Thyroid gland (tissue), 4 donors: ENCODE measurements around the gene LRRTM1. TPM values are rescaled to one million over a fixed set of nuclear protein-coding genes. Genes with fewer than 3 reads are reported as not detected.

Experiments used
- DNase-seq, 2 donors: peaks; one replicate each; pipeline ENCODE4 v3.0.0-alpha.2; 2019
- H3K27ac ChIP-seq, 3 donors: fragments of 200-600 bp; sonication (generic); 1 replicate in 2 of 3; 2 replicates in 1 of 3; pipeline ENCODE4 v1.5.1; 2016 to 2019; ENCODE audit warnings: mild to moderate bottlenecking in 1 of 3, moderate library complexity in 1 of 3
- H3K27me3 ChIP-seq: fragments of 200-600 bp; sonication (generic); one replicate; pipeline ENCODE4 v1.5.1; 2019
- H3K36me3 ChIP-seq, 2 donors: fragments of 200-600 bp; sonication (generic); one replicate each; pipeline ENCODE4 v1.5.1; 2016 to 2019
- H3K4me1 ChIP-seq, 2 donors: fragments of 200-600 bp; sonication (generic); one replicate each; pipeline ENCODE4 v1.5.1; 2017 to 2019
- H3K4me3 ChIP-seq, 3 donors: fragments of 200-600 bp; sonication (generic); replicated peaks in 1 of 3; 1 replicate in 2 of 3; 2 replicates in 1 of 3; pipeline ENCODE4 v1.5.1; 2016; ENCODE audit warnings: mild to moderate bottlenecking in 1 of 3
- H3K9me3 ChIP-seq: fragments of 200-600 bp; sonication (generic); one replicate; pipeline ENCODE4 v1.5.1; 2017
- CTCF ChIP-seq, 6 experiments: fragments of 200-600 bp in 3 of 6; fragments of 450-650 bp in 3 of 6; sonication (generic) in 3 of 6; IDR thresholded peaks; one replicate each; pipeline ENCODE4 v1.5.1; 2016 to 2019; ENCODE audit warnings: antibody characterized with exemption in 6 of 6, mild to moderate bottlenecking in 2 of 6, inconsistent platforms in 1 of 6, moderate library complexity in 1 of 6
- POLR2A ChIP-seq, 2 donors: fragments of 450-650 bp; IDR thresholded peaks; one replicate each; pipeline ENCODE4 v1.6.1; 2017; ENCODE audit warnings: antibody characterized with exemption in 2 of 2, mild to moderate bottlenecking in 2 of 2, moderate library complexity in 1 of 2
- WGBS, 2 donors: methylation state at CpG; one replicate each; pipeline ENCODE4 v1.1.5; 2017; 5-methylcytosine and 5-hydroxymethylcytosine counted together
- intact Hi-C: fragments of 100-400 bp; cut with DNase I; formaldehyde crosslinking; loops from one replicate; pipeline ENCODE4 v1.15.1; 2023
- total RNA-seq, 4 donors: library from RNA; depleted of rRNA; stranded (reverse); fragments of >200 nt; gene quantifications; one replicate each; pipeline ENCODE4 v1.2.3, GENCODE V29; 2016

LRRTM1 gene
- total RNA-seq, 4 donors from 2014 or later = 1.2 to 1.5 TPM; not detected in 2

GRCh38 chr2:80288576-80288975 lies 16.0 kb downstream of the LRRTM1 start:
- TF ChIP-seq POLR2A (IDR thresholded peaks at IDR 0.05) = no peak
- TF ChIP-seq CTCF (IDR thresholded peaks at IDR 0.05) = peak in 3 of 6 experiments; percentile 45 to 54 (median 47)
- intact Hi-C loops = no loop called here
- H3K27ac ChIP-seq = peak overlapping the region in 1 of 3 donors; percentile 83
- H3K27me3 ChIP-seq = no peaks in the 10 kb centered on the region
- H3K4me1 ChIP-seq = peaks cover 7 to 20% of the 10 kb centered on the region in 2 donors
- WGBS, 2 donors = 32 to 34% methylated on average over 5 of the region's 5 CpGs
- peak; percentile 69 to 76 for DNase-seq
- H3K9me3 ChIP-seq = no peaks in the 10 kb centered on the region
- H3K36me3 ChIP-seq = no peaks in the 10 kb centered on the region
- H3K4me3 ChIP-seq = no peak overlapping the region

GRCh38 chr2:80281049-80281448 lies 23.5 kb downstream of the LRRTM1 start:
- Histone ChIP-seq H3K36me3 (no peaks in the 10 kb centered on the region), H3K4me1 (no peaks in the 10 kb centered on the region), H3K4me3 (no peak overlapping the region), H3K27ac (no peak overlapping the region), H3K9me3 (no peaks in the 10 kb centered on the region), H3K27me3 (no peaks in the 10 kb centered on the region)
- intact Hi-C loops = no loop called here
- TF ChIP-seq CTCF (IDR thresholded peaks at IDR 0.05) (no peak), POLR2A (IDR thresholded peaks at IDR 0.05) (no peak)
- no peak for DNase-seq
- WGBS, 2 donors = 71 to 100% methylated on average over 1 of the region's 1 CpG

GRCh38 chr2:80280598-80280997 lies 24.0 kb downstream of the LRRTM1 start:
- H3K4me3 ChIP-seq = no peak overlapping the region
- intact Hi-C loops = no loop called here
- no peaks in the 10 kb centered on the region for H3K36me3 ChIP-seq
- H3K27ac ChIP-seq = no peak overlapping the region
- DNase-seq = no peak
- no peaks in the 10 kb centered on the region for H3K9me3 ChIP-seq
- no peaks in the 10 kb centered on the region for H3K4me1 ChIP-seq
- H3K27me3 ChIP-seq = no peaks in the 10 kb centered on the region
- 92 to 93% methylated on average over 2 of the region's 2 CpGs for WGBS, 2 donors
- TF ChIP-seq POLR2A (IDR thresholded peaks at IDR 0.05) (no peak), CTCF (IDR thresholded peaks at IDR 0.05) (no peak)

GRCh38 chr2:80269806-80270205 lies 34.7 kb downstream of the LRRTM1 start:
- intact Hi-C loops = no loop called here
- no peak overlapping the region for H3K4me3 ChIP-seq
- no peak for DNase-seq
- H3K9me3 ChIP-seq = no peaks in the 10 kb centered on the region
- TF ChIP-seq POLR2A (IDR thresholded peaks at IDR 0.05) (no peak), CTCF (IDR thresholded peaks at IDR 0.05) (no peak)
- H3K36me3 ChIP-seq = no peaks in the 10 kb centered on the region
- no peak overlapping the region for H3K27ac ChIP-seq
- H3K27me3 ChIP-seq = no peaks in the 10 kb centered on the region
- WGBS, 2 donors = 93 to 96% methylated on average over 5 of the region's 5 CpGs
- no peaks in the 10 kb centered on the region for H3K4me1 ChIP-seq

GRCh38 chr2:80266231-80266630 lies 38.3 kb downstream of the LRRTM1 start:
- Histone ChIP-seq H3K27ac (no peak overlapping the region), H3K9me3 (no peaks in the 10 kb centered on the region), H3K4me3 (no peak overlapping the region), H3K4me1 (no peaks in the 10 kb centered on the region), H3K27me3 (no peaks in the 10 kb centered on the region), H3K36me3 (no peaks in the 10 kb centered on the region)
- intact Hi-C loops = no loop called here
- 86 to 91% methylated on average over 5 to 6 of the region's 6 CpGs for WGBS, 2 donors
- no peak for DNase-seq
- TF ChIP-seq POLR2A (IDR thresholded peaks at IDR 0.05) = no peak
- TF ChIP-seq CTCF (IDR thresholded peaks at IDR 0.05) = no peak
